ENCODE measurements around the gene SMARCC1. TPM values are rescaled to one million over a fixed set of nuclear protein-coding genes. Genes with fewer than 3 reads are reported as not detected.

Gene SMARCC1
- polyA plus RNA-seq, 2 of the 4 experiments (the other 2 are of a cell fraction), result 27.1 to 27.5 TPM

GRCh38 chr3:47772788-47773187 lies 8.9 kb downstream of the SMARCC1 start:
- H3K4me1 ChIP-seq, result no peaks in the 10 kb centered on the region
- POLR2A ChIA-PET, result no interaction called here
- H3K9me3 ChIP-seq, result no peaks in the 10 kb centered on the region
- FAIRE-seq (no peak), ATAC-seq (no peak), DNase-seq (ENCODE audit: low read depth in 1 of 2, low spot score in 1 of 2) (no peak)
- H3K27ac ChIP-seq, result no peak overlapping the region
- H3K4me3 ChIP-seq, result no peak overlapping the region
- no peak overlapping the region for H3K4me2 ChIP-seq
- WGBS (ENCODE audit: missing lambda C conversion rate), result 92% methylated on average over 8 of the region's 8 CpGs
- CTCF ChIA-PET, result no interaction called here
- TF ChIP-seq TFCP2L1 (CRISPR knock-in tag; IDR thresholded peaks at IDR 0.05) (no peak), TP53 (CRISPR knock-in tag; IDR thresholded peaks at IDR 0.05) (no peak), KDM5A (IDR thresholded peaks at IDR 0.05) (no peak), CBX2 (IDR thresholded peaks at IDR 0.05; ENCODE audit: borderline replicate concordance, low read depth) (no peak), GATA3 (IDR thresholded peaks at IDR 0.05; ENCODE audit: borderline replicate concordance) (no peak), CHD2 (IDR thresholded peaks at IDR 0.05; ENCODE audit: low read length, partially characterized antibody) (no peak), ZNF302 (CRISPR knock-in tag; IDR thresholded peaks at IDR 0.05) (no peak), REST (IDR thresholded peaks at IDR 0.05) (no peak), RARB (CRISPR knock-in tag; IDR thresholded peaks at IDR 0.05) (no peak), CEBPB (IDR thresholded peaks at IDR 0.05) (no peak), HEYL (CRISPR knock-in tag; IDR thresholded peaks at IDR 0.05) (no peak), CBX8 (IDR thresholded peaks at IDR 0.05) (no peak), RFX5 (IDR thresholded peaks at IDR 0.05) (no peak), HDAC2 (IDR thresholded peaks at IDR 0.05) (no peak), CHD4 (IDR thresholded peaks at IDR 0.05; ENCODE audit: borderline replicate concordance) (no peak), MAFK (IDR thresholded peaks at IDR 0.05; ENCODE audit: partially characterized antibody) (no peak), RCOR1 (IDR thresholded peaks at IDR 0.05; ENCODE audit: low read depth, low read length) (no peak), SMC3 (IDR thresholded peaks at IDR 0.05) (no peak), CTCF (IDR thresholded peaks at IDR 0.05) (no peak), ZC3H11A (IDR thresholded peaks at IDR 0.05) (no peak)

GRCh38 chr3:47772047-47772446 lies 9.6 kb downstream of the SMARCC1 start:
- FAIRE-seq (no peak), DNase-seq (ENCODE audit: low read depth in 1 of 2, low spot score in 1 of 2) (no peak), ATAC-seq (no peak)
- H3K4me3 ChIP-seq, result no peak overlapping the region
- H3K9me3 ChIP-seq, result no peaks in the 10 kb centered on the region
- ChIA-PET POLR2A (no interaction called here), CTCF (interaction anchor here (0.8 kb wide), 1 partner anchor 14 kb away, joined by 3 read pairs; no protein-coding TSS in a partner anchor)
- WGBS (ENCODE audit: missing lambda C conversion rate), result 98% methylated on average over 8 of the region's 8 CpGs
- no peak overlapping the region for H3K4me2 ChIP-seq
- H3K4me1 ChIP-seq, result no peaks in the 10 kb centered on the region
- H3K27ac ChIP-seq, result no peak overlapping the region
- no peak for TF ChIP-seq ESRRA (IDR thresholded peaks at IDR 0.05; ENCODE audit: borderline replicate concordance, low read length)
- TF ChIP-seq NPAS2 (CRISPR knock-in tag; IDR thresholded peaks at IDR 0.05; ENCODE audit: borderline replicate concordance), result no peak
- no peak for TF ChIP-seq FOXS1 (CRISPR knock-in tag; IDR thresholded peaks at IDR 0.05)
- TF ChIP-seq BCL3 (IDR thresholded peaks at IDR 0.05), result no peak
- no peak for TF ChIP-seq EHMT2 (IDR thresholded peaks at IDR 0.05; ENCODE audit: low read depth)
- TF ChIP-seq USF2 (IDR thresholded peaks at IDR 0.05), result no peak
- no peak for TF ChIP-seq EHF (CRISPR knock-in tag; IDR thresholded peaks at IDR 0.05)
- no peak for TF ChIP-seq TP53 (CRISPR knock-in tag; IDR thresholded peaks at IDR 0.05)
- TF ChIP-seq FOSL2 (IDR thresholded peaks at IDR 0.05), result no peak
- TF ChIP-seq FOSL2 (CRISPR knock-in tag; IDR thresholded peaks at IDR 0.05), result no peak
- no peak for TF ChIP-seq POLR2A (IDR thresholded peaks at IDR 0.05; ENCODE audit: low read length)
- no peak for TF ChIP-seq ZFP36 (IDR thresholded peaks at IDR 0.05; ENCODE audit: borderline replicate concordance, partially characterized antibody)
- no peak for TF ChIP-seq ZSCAN20 (CRISPR knock-in tag; IDR thresholded peaks at IDR 0.05)

Data from A549 (cell line).